C4-2B (cell line): ENCODE measurements around the gene FAM162A.

Source experiments
- CTCF ChIP-seq: fragments of 450-650 bp; conservative IDR thresholded peaks from 2 replicates; pipeline ENCODE4 v1.5.1; 2017; ENCODE audit warnings: mild to moderate bottlenecking
- ZFX ChIP-seq: fragments of 450-650 bp; IDR thresholded peaks from 2 replicates; pipeline ENCODE4 v1.6.1; 2017

- TF ChIP-seq CTCF (no peak), ZFX (no peak)
Measured at GRCh38 chr3:122391681-122392446, 7.9 kb downstream of the FAM162A start.
